Upper lobe of right lung (tissue), 1 donor: ENCODE measurements around the gene SMIM35. TPM values are rescaled to one million over a fixed set of nuclear protein-coding genes. Genes with fewer than 3 reads are reported as not detected.

ENCODE experiments used
- ATAC-seq: fragments of 200-7000 bp; cut with Tn5 transposase; one replicate; pipeline ENCODE4 v1.9.1; 2020; ENCODE audit warnings: mild to moderate bottlenecking, moderate library complexity
- DNase-seq: peaks from one replicate; pipeline ENCODE4 v3.0.0-alpha.2; 2020
- H3K27ac ChIP-seq: fragments of 200-600 bp; one replicate; pipeline ENCODE4 v1.8.0; 2022
- H3K27me3 ChIP-seq: fragments of 200-600 bp; one replicate; pipeline ENCODE4 v1.8.0; 2022; ENCODE audit warnings: mild to moderate bottlenecking
- H3K36me3 ChIP-seq: fragments of 200-600 bp; one replicate; pipeline ENCODE4 v1.8.0; 2022
- H3K4me1 ChIP-seq: fragments of 200-600 bp; one replicate; pipeline ENCODE4 v1.8.0; 2022
- H3K4me3 ChIP-seq: fragments of 200-600 bp; one replicate; pipeline ENCODE4 v1.8.0; 2022; ENCODE audit warnings: mild to moderate bottlenecking
- H3K9me3 ChIP-seq: fragments of 200-600 bp; one replicate; pipeline ENCODE4 v1.8.0; 2022
- intact Hi-C: fragments of 100-400 bp; cut with DNase I; formaldehyde crosslinking; loops from one replicate; pipeline ENCODE4 v1.11.0; 2022
- total RNA-seq: library from RNA; stranded (reverse); fragmentation: NEBNext Ultra II Directional; extraction: Animal tissue kit (Norgen Biotek cat#: 25700); gene quantifications from one replicate; pipeline ENCODE4 v1.2.1, GENCODE V29; 2021
- TF ChIP-seq, protein P1 (sequence below): fragments of 200-600 bp; IDR thresholded peaks from one replicate; pipeline ENCODE4 v1.8.0; 2022; ENCODE audit warnings: antibody characterized with exemption
- donor health status: DM: no; HTN: yes; CAD: no; lungs with severe emphysema.

SMIM35 gene
- total RNA-seq, 1 donor from 2014 or later: not detected

DNA sequence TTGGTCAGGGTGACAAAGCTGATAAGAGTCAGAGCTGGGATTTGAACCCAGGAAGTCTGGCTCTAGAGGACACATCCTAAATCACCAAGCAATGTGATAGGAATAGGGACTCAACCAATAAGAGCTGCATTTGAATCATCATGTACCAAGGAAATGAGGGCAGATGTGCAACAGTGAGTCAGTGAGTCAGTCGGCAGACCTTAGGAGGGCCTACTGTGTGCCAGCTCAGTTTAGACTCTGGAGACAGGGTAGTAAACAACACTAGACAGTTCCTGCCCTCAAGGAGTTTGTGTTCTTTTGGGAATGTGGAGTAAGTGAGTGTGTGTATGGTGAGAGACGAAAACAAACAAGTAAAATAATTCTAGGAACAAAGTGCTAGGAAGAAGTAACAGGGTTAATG is 89.4 kb downstream of the SMIM35 start:
- intact Hi-C loops: no loop called here
- Histone ChIP-seq H3K4me3 (no peak overlapping the region), H3K4me1 (peaks cover 13% of the 10 kb centered on the region), H3K36me3 (peaks cover 24% of the 10 kb centered on the region), H3K27me3 (no peaks in the 10 kb centered on the region), H3K27ac (no peak overlapping the region), H3K9me3 (no peaks in the 10 kb centered on the region)
- TF ChIP-seq, protein P1, sequence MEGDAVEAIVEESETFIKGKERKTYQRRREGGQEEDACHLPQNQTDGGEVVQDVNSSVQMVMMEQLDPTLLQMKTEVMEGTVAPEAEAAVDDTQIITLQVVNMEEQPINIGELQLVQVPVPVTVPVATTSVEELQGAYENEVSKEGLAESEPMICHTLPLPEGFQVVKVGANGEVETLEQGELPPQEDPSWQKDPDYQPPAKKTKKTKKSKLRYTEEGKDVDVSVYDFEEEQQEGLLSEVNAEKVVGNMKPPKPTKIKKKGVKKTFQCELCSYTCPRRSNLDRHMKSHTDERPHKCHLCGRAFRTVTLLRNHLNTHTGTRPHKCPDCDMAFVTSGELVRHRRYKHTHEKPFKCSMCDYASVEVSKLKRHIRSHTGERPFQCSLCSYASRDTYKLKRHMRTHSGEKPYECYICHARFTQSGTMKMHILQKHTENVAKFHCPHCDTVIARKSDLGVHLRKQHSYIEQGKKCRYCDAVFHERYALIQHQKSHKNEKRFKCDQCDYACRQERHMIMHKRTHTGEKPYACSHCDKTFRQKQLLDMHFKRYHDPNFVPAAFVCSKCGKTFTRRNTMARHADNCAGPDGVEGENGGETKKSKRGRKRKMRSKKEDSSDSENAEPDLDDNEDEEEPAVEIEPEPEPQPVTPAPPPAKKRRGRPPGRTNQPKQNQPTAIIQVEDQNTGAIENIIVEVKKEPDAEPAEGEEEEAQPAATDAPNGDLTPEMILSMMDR: no peak
- no peak for ATAC-seq
- DNase-seq: no peak

DNA sequence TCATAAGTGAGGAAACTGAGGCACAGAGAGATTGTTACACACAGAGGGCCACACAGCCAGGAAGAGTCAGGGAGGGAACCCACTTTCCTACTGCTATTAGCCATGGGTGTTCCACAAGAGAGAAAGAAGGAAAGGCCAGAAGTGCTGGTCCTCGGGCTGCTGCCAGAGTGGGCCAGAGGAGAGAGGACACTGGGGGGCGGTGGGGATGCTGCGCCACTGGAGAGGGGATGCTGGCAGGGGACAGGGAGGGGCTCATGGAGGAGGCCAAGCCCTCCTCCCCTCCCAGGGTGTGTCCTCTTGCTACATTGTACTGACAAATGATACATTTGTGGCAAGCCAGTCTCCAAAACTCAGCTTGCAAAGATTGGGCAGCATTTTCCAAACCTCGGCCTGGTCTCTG is 90.7 kb downstream of the SMIM35 start:
- H3K4me1 ChIP-seq: no peaks in the 10 kb centered on the region
- TF ChIP-seq, protein P1: no peak
- H3K4me3 ChIP-seq: no peak overlapping the region
- no peak for DNase-seq
- ATAC-seq: no peak
- peaks cover 24% of the 10 kb centered on the region for H3K36me3 ChIP-seq
- no peaks in the 10 kb centered on the region for H3K27me3 ChIP-seq
- no peaks in the 10 kb centered on the region for H3K9me3 ChIP-seq
- no peak overlapping the region for H3K27ac ChIP-seq
- intact Hi-C loops: no loop called here

- intact Hi-C loops: no loop called here
- ATAC-seq: no peak
Observed at GRCh38 chr11:117995472-117995871, 91.3 kb downstream of the SMIM35 start.

DNA sequence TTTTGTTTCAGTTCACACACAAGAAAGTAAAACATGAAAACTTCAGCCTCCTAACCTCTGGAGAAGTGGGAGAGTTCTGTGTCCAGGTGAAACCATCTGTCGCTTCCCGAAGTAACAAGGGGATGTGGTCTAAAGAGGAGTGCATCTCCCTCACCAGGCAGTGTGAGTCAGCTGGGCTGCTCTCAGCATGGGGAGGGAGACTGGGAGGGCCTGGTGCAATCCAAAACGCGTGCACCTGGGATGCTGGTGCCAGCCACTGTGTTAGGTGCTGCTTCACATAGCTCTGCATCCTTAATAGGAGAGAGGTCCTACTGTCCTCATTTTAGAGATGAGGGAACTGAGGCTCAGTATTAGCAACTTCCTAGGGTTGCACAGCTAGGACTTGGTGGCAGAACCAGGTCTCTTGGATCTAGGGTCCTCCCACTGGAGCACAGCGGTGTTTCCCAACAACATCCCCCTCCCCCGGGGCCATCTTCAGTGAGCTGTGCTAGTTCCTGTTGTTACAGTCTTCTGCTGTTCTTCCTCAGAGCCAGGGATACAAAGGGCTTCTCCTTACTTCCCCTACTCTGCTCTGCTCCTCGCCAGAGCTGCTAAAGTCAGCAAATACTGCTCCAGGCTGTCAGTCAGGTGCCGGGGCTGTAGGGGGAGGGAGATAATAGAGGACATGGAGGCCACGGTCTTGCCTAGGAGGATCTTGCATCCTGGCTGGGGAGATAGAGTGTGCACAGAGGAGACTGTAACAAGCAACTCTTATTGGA is 92.6 kb downstream of the SMIM35 start:
- no peaks in the 10 kb centered on the region for H3K9me3 ChIP-seq
- intact Hi-C loops: no loop called here
- H3K4me3 ChIP-seq: no peak overlapping the region
- H3K27me3 ChIP-seq: no peaks in the 10 kb centered on the region
- no peak overlapping the region for H3K27ac ChIP-seq
- DNase-seq: no peak
- peaks cover 28% of the 10 kb centered on the region for H3K36me3 ChIP-seq
- TF ChIP-seq, protein P1: no peak
- ATAC-seq: peak; percentile 80
- H3K4me1 ChIP-seq: no peaks in the 10 kb centered on the region

More at GRCh38 chr11:117995472-117995871, 91.3 kb downstream of the SMIM35 start:
- H3K4me1 ChIP-seq: no peaks in the 10 kb centered on the region
- TF ChIP-seq, protein P1: no peak
- peaks cover 24% of the 10 kb centered on the region for H3K36me3 ChIP-seq
- DNase-seq: no peak
- no peaks in the 10 kb centered on the region for H3K9me3 ChIP-seq
- no peak overlapping the region for H3K27ac ChIP-seq
- no peaks in the 10 kb centered on the region for H3K27me3 ChIP-seq
- no peak overlapping the region for H3K4me3 ChIP-seq

DNA sequence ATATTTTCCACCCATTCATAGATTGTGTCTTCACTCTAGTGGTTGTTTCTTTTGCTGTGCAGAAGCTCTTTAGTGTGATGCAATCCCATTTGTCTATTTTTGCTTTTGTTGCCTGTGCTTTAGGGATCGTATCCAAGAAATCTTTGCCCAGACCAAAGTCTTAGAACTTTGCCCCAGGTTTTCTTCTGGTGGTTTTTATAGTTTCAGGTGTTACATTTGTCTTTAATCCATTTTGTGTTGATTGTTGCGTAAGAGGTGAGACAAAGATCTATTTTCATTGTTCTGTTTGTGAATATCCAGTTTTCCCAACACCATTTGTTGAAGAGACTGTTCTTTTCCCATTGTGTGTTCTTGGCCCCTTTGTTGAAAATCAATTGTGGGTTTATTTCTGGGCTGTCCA is 94.1 kb downstream of the SMIM35 start:
- no peak for DNase-seq
- TF ChIP-seq, protein P1: no peak
- Histone ChIP-seq H3K36me3 (peaks cover 28% of the 10 kb centered on the region), H3K4me3 (no peak overlapping the region), H3K4me1 (no peaks in the 10 kb centered on the region), H3K27me3 (no peaks in the 10 kb centered on the region), H3K9me3 (no peaks in the 10 kb centered on the region), H3K27ac (no peak overlapping the region)
- intact Hi-C loops: no loop called here
- ATAC-seq: no peak
